DMS 273 treated with DMSO at 0.1 percent for 48 hours (cell line): ENCODE data around the gene ZCCHC13.
"Not testable (repeated sequence)": the region's sequence is repeated elsewhere in the genome, so short reads cannot be mapped to it uniquely, and the experiment has no call there.

Experiments
- DNase-seq: peaks from one replicate; lab custom pipeline; 2025; lab: John Stamatoyannopoulos, UW

Gene ZCCHC13

GRCh38 chrX:74304016-74304415 lies at the start of gene ZCCHC13:
Gene ZCCHC13 (plus strand): TSS chrX:74304180. CDS start chrX:74304267, 87 bp downstream.
- no peak for DNase-seq

- DNase-seq, result not testable (repeated sequence)
Observed at GRCh38 chrX:74258111-74258510, 45.9 kb upstream of the ZCCHC13 start.

GRCh38 chrX:74259885-74260491 lies 44.0 kb upstream of the ZCCHC13 start:
- no peak for DNase-seq

- no peak for DNase-seq
Observed at GRCh38 chrX:74262452-74263209, 41.3 kb upstream of the ZCCHC13 start.

GRCh38 chrX:74270393-74270792 lies 33.6 kb upstream of the ZCCHC13 start:
- no peak for DNase-seq

- DNase-seq, result no peak
Observed at GRCh38 chrX:74272230-74272629, 31.8 kb upstream of the ZCCHC13 start.

GRCh38 chrX:74274516-74274915 lies 29.5 kb upstream of the ZCCHC13 start:
- no peak for DNase-seq

- DNase-seq, result no peak
Observed at GRCh38 chrX:74277320-74277719, 26.7 kb upstream of the ZCCHC13 start.

- no peak for DNase-seq
Observed at GRCh38 chrX:74277846-74278245, 26.1 kb upstream of the ZCCHC13 start.

- no peak for DNase-seq
Observed at GRCh38 chrX:74280759-74281158, 23.2 kb upstream of the ZCCHC13 start.

GRCh38 chrX:74284391-74284952 lies 19.5 kb upstream of the ZCCHC13 start:
- no peak for DNase-seq

GRCh38 chrX:74286950-74287740 lies 16.8 kb upstream of the ZCCHC13 start:
- DNase-seq, result no peak

- no peak for DNase-seq
Observed at GRCh38 chrX:74291577-74291963, 12.4 kb upstream of the ZCCHC13 start.

GRCh38 chrX:74291964-74292807 lies 11.8 kb upstream of the ZCCHC13 start:
- peak; percentile 82 for DNase-seq

- DNase-seq, result no peak
Observed at GRCh38 chrX:74292808-74293123, 11.2 kb upstream of the ZCCHC13 start.

GRCh38 chrX:74293343-74293946 lies 10.5 kb upstream of the ZCCHC13 start:
- peak; percentile 32 for DNase-seq

GRCh38 chrX:74295101-74295500 lies 8.9 kb upstream of the ZCCHC13 start:
- DNase-seq, result no peak

- DNase-seq, result no peak
Observed at GRCh38 chrX:74297766-74298165, 6.2 kb upstream of the ZCCHC13 start.

- DNase-seq, result no peak
Observed at GRCh38 chrX:74300869-74301268, 3.1 kb upstream of the ZCCHC13 start.

GRCh38 chrX:74318672-74319071 lies 14.7 kb downstream of the ZCCHC13 start:
- no peak for DNase-seq

GRCh38 chrX:74319321-74319720 lies 15.3 kb downstream of the ZCCHC13 start:
- not testable (repeated sequence) for DNase-seq
